DMS114 treated with DMSO at 0.1 percent for 48 hours (cell line): ENCODE results near the gene P2RY13.

ENCODE experiments used
- DNase-seq: peaks from one replicate; lab custom pipeline; 2025; ENCODE audit not compliant: unreplicated experiment; lab: John Stamatoyannopoulos, UW

The P2RY13 gene

GRCh38 chr3:151321526-151321925 lies 7.8 kb downstream of the P2RY13 start:
- DNase-seq, result no peak

DNA sequence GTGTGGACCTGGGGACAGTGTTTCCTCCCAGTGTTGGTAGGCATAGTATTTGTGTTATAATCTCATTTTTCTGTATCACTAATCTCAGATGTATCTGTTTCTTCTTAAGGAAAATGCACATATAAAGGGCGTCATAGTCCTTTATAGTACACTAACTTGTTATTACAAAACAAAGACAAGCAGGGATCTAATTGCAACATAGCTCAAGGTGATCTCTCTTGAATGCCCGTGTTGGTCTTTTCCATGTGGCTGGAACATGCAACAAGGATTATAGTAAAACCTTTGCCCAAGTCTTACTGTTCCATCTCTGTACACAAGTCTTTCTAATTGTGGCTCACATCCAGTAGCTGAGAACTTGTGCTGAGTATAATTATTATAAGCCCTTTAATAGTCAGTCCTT lies 9.2 kb downstream of the P2RY13 start:
- DNase-seq, result no peak

GRCh38 chr3:151319628-151320027 lies 9.7 kb downstream of the P2RY13 start:
- DNase-seq, result no peak

GRCh38 chr3:151318991-151319390 lies 10.4 kb downstream of the P2RY13 start:
- no peak for DNase-seq

DNA sequence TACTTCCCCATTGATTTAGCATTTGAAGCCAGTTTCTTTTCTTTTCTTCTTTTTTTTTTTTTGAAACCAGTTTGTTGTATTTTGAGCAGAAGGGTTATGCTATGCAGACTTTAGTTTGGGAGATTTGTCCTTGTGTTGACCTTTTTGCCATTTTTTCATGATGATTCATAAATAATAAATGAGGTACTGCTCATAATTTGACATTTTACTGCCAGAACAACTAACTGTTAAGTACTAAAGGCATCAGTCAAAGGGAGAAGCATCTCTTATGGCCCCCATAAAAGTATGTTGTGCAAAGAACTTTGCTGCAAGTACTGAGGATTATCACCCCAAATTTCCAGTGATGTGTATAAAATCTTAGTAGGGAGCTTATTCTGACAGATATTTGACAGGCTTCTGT lies 11.0 kb downstream of the P2RY13 start:
- no peak for DNase-seq

DNA sequence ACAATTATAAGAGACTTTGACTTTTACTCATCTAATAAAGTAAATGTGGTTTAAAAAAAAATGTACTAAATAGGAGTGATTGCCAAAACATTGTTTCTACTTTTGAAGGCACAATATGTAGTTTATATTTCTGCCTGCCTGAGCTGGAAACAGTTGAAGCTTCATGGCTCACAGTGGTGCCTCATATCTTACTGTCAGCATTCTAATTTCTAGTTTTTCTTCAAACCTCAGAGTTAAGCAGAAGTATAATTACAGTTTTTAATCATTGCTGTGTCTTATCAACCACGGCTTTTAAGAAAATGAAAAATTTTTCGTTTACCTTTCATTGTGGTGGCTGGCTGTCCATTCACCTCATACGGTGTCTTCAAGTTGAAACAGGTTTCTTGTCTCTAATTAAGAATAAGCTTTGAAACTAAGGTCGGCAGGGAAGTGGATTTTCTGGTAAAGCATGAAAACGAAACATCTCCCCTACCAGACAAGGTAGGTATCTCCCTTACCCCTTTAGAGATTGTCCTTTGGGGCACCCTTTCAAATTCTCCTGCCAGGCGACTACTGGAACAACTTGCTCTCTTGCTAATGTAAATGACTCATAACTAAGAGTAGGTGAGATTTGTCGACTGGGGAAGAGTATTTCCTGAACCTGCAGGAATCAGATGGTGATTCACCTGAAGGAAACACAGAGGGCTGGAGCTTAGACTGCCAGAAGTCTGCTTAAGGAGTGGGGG lies 12.9 kb downstream of the P2RY13 start, which contains the start of gene GPR87:
Gene GPR87, minus strand, starts transcription at position 554 of the 725 bp plus-strand sequence. CDS start 16,720 bp downstream, outside the sequence.
- no peak for DNase-seq

DNA sequence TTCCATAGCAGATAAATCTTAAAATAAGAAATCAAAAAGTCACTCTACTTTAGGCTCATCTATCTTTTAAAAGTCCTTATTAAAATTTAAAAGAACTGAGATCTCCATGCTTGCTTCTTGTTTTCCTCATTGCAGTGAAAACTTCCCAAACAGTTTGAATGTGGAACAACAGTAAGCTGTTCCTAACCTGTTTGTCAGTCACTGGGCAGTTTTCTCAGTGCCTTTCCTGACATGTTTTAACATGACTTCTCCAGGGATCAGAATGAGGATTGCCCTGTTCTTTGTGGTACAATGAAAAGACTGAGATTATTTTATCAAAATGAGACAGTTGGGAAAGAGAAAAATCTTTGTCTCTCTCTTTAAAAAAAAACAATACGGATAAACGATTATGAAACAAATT lies 13.5 kb downstream of the P2RY13 start:
- DNase-seq, result no peak

DNA sequence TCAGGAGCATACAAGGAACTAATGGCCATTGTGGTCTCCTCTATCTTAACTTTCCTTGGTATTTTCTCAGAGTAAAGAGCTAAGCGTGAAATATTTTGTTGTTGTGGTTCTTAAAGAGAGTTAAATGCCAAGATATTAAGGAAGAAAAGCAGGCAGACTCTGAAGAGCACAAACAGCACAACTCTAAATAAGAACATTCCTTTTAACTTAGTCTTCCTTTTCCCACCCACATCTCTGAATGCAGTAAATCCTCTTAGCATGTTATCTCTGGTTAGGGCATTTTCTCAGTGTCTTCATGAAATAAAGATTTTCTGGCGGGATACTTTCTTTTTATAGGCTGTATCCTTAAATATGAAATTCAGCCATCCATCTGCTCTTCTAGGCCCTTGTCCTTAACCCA lies 14.2 kb downstream of the P2RY13 start:
- DNase-seq, result no peak

GRCh38 chr3:151314593-151314992 lies 14.8 kb downstream of the P2RY13 start:
- no peak for DNase-seq

GRCh38 chr3:151314137-151314536 lies 15.2 kb downstream of the P2RY13 start:
- no peak for DNase-seq

GRCh38 chr3:151312972-151313371 lies 16.4 kb downstream of the P2RY13 start:
- DNase-seq, result no peak

GRCh38 chr3:151309566-151309965 lies 19.8 kb downstream of the P2RY13 start:
- DNase-seq, result no peak

DNA sequence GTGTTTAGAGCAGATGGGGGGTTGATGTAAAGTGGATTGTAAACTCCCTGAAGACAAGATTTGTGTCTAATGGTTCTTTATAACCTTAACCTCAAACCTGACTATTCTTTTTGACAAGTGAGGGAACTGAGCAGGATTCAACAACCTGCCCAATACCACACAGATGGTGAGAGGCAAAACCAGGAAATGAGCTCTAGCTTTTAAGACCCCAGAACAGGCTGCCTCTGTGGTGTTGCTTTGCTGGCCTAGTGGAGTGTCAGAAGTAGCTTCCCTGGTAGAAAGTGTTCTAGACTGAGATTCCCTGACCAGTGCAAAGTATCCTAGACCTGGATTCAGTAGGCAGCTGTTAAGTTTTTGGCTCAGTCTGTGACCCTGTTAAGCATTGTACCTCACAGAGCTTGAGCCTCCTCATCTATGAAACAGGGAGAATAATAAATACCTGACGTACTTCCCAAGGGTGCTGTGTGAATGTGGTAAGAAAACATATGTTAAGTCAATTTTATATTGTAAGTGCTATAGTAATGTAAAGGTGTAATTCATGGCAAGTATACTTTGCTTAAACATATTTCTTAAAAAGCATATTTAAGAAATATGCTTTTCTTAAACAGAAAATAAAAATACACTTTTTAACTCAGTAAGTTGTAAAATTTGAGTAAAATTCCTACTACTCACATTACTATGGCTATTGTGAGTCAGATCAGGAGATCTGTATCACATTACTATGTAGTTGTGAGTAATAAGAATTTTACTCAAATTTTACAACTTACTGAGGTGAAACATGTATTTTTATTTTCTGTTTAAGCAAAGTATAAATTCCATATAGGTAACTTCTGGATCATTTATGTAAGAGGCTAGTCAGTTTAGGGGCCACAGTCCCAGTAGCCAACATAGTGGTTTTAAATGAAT lies 21.5 kb downstream of the P2RY13 start:
- DNase-seq, result no peak

- no peak for DNase-seq
Observed at GRCh38 chr3:151307131-151307530, 22.2 kb downstream of the P2RY13 start.

- DNase-seq, result no peak
Observed at GRCh38 chr3:151306168-151306810, 23.1 kb downstream of the P2RY13 start.

GRCh38 chr3:151305775-151306151 lies 23.6 kb downstream of the P2RY13 start:
- no peak for DNase-seq

DNA sequence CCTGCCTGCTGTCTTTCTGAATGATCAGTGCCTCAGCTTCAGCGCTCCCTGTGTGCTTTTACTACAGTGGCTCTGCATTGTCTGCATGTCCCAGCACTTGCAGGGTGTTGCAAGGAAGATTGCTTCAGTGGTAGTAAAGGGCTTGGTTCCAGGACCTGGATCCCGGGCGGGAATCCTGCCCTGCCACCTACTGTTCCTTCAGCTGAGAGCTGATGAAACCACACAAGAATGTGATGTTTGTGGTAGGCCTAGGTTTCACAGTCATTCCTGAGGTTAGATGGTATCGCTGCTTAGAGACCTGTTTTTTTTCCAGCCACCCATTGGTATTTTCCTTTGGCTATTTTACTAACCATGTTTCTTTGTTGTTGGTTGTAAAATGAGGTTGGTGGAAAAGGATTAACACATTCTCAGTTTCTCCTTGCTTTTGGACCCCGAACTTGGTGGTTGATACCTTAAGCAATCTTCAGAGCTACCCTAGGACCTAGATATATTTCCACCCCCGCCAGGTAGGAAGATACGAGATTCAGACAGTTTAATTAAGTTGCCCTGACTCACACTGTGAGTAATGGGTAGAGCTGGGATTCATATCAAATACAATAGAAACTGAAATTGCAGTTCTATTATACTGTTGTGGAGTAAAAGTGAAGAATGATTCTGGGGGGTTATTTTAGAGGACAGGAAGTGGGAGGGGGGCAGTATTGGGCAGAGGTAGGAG lies 24.1 kb downstream of the P2RY13 start:
- DNase-seq, result no peak

DNA sequence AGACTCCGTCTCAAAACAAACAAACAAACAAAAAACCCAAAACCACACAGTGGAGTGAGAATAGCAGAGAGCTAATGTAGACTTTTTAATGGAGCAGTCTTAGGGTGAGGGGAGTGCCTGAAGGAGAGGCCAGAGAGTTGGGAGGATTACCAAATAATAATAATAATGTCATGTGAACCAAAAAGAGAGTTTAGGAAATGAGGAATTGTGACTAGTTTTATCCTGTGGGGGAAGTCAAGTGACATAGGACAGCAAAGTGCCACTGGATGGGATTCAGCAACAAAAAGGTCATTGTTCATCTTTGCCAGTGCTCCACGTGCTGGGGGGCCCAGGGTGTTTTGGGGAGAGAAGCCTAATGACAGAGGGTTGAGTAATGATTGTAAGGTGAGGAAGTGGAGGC lies 25.6 kb downstream of the P2RY13 start:
- DNase-seq, result no peak

- DNase-seq, result no peak
Observed at GRCh38 chr3:151301787-151302186, 27.6 kb downstream of the P2RY13 start.

- no peak for DNase-seq
Observed at GRCh38 chr3:151300539-151300938, 28.8 kb downstream of the P2RY13 start.

DNA sequence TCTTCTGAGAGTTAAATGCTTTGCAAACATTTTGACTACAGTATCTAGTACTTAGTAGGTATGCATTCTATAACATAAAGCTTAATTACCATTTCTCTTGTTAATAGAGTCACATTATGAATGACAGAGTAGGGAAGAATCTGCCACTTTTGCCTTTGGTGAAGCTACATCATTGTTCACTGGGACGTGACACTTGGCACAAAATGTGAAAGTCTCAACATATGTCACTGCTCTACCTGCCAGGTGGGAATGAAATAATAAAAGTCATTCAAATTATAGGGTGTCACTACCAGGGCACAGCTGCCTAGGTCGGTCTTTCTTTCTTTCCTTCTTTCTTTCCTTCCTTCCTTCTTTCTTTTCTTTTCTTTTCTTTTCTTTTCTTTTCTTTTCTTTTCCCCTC lies 30.3 kb downstream of the P2RY13 start:
- no peak for DNase-seq
